DMS114 treated with DMSO at 0.1 percent for 48 hours (cell line): ENCODE data around the gene LINC01488.

Experiments used
- DNase-seq: peaks from one replicate; lab custom pipeline; 2025; ENCODE audit not compliant: unreplicated experiment; lab: John Stamatoyannopoulos, UW

Gene LINC01488

DNA sequence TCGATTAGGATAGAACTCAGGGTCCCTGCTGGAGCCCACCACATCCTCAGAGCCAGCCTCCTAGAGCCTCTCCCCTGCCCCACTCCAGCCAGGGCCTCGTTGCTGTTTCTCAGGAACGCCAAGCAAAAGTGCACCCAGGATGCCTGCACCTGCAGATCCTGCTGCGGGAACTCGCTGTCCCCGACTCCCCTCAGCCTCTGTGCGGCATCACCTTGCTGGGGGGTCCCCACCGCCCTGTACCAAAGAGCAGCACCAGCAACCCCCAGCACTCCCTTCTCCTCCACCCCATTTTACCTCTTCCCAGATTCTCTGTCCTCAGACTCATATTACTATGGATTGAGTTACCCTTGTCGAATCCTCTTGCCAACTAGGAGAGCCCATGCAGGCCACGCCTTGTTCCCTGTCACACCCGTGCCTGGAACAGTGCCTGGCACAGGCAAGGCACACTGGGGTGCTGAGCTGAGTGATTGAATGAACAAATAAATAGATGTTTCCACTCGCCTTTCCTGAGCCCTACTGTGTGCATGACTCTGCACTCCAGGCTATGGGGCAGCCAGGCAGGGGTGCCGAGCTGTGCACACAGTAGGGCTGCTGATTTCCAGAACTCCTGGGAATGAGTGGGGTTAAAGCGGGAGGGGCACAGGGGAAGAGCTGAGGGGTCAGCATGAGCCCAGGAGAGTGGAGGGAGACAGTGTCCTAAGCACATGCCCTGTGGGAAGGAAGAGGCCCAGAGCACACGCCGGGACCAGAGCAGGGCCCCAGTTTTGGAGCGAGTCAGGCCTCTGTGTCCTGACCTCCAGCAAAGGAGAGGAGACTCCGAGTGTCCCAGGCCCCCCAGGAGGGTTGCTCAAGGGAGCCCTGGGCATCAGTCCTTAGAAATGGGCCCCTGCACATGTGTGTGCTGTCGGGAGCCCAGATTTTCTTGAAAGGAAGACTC is 44.3 kb downstream of the LINC01488 start:
- no peak for DNase-seq

DNA sequence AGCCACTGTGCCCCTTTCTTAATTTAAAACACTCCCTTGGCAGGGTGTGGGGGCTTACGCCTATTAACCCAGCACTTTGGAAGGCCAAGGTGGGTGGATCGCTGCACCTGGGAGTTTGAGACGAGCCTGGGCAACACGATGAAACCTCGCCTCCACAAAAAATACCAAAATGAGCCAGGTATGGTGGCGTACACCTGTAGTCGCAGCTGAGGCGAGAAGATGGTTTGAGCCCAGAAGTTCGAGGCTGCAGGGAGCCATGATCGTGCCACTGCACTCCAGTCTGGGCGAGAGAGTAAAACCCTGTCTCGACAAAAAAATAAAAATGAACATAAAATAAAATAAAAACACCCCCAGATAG is 45.0 kb downstream of the LINC01488 start:
- DNase-seq: no peak

DNA sequence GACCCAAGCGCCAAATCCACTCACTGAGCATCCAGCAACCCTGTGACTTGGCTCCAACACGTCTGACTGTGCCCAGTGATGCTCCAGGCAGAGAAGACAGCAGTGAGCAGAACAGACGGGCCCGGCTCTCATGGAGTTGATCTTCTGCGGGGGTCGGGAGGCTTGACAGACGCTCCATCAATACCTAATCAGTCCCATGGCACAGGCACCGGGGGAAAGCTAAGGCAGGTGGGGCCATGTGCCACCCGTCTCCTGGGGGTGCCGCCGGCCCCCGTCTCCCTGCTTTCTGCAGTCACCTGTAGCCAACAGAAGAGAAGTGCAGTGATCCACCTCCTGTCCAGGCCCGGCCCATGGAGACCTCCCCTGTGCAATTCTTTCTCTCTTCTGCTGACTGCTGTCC is 47.5 kb downstream of the LINC01488 start:
- DNase-seq: no peak

DNA sequence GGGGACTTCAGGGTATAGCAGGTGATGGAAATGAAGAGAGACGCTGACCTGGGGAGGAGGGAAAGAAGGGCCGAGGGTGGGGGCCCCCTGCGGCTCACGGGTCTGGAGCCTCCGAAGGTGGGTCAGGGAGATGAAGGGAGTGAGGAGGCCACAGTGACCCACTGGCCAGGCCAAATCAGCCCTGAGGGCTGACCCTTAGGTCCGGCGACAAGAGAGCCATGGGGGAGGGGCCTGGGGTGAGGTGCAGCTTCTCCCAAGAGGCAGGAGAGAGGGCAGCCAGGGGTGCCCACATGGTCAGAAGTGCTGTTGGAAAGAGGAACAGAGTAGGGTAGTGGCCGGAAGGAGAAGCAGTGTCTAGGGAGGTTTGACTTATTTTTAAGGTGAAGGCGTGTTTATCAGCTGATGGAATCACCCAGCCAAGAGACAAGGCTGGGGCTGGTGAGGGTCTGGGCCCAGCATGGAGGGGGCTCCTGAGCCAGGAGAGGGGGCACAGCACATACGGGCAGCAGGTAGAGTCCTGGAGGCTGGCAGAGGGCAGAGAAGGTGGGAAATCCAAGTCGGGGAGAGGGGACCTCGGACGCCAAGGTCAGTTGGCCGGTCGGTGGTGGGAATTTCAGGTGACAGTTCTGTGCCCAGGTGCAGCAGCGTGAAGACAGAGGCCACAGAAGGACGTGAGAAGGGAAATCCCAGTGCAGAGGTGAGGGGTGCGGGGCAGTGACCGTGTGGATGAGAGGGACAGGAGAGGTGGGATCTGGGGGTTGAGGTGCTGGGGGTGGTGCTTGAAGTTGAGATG is 49.0 kb downstream of the LINC01488 start:
- DNase-seq: no peak

DNA sequence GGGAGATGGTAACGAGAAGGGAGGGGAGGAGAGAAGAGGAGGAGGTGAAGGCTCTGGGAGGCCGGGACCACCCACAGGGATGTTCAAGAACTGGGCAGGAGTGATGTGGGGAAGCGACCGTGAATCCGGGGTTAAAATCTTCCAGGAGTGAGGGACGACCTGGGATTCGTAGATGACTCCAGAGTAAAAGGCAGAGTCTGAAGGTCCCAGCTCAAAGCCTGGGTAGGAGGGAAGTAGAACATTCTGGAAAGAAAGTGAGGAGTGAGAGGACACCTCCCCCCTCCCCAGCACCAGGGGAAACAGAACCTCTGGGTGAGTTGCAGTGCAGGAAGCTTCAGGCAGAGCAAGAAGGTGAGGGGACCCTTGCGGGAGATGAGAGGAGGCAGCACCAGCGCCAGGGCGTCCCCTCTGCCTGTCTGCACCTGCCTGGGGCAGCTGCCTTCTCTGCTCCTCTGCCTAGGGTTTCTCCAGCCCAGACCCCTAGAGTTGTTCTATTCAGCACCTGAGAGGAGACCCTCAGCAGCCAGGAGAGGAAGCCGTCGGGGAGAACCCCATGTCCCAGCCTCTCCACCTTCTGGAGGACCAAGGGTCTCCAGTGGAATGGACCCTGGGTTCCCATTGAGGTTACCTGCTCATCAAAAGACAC is 49.7 kb downstream of the LINC01488 start:
- DNase-seq: no peak

DNA sequence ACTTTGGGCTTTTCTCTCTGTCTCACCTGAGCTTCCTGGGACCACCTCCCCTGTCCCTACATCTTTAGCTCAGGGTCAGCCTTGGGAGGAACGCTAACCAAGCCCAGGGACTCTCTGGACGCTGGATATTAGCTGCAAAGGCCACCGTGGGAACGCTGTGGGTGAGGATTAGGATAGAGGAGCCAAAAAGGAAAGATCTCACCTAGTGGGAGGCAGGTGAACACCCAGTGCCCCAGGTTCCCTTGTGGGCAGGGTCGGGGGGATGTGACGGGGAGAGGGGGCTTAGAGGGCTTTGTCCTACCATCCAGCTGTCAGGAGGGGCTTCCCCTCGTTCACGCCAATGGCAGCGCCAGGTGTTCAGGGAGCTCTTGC is 50.2 kb downstream of the LINC01488 start:
- no peak for DNase-seq

DNA sequence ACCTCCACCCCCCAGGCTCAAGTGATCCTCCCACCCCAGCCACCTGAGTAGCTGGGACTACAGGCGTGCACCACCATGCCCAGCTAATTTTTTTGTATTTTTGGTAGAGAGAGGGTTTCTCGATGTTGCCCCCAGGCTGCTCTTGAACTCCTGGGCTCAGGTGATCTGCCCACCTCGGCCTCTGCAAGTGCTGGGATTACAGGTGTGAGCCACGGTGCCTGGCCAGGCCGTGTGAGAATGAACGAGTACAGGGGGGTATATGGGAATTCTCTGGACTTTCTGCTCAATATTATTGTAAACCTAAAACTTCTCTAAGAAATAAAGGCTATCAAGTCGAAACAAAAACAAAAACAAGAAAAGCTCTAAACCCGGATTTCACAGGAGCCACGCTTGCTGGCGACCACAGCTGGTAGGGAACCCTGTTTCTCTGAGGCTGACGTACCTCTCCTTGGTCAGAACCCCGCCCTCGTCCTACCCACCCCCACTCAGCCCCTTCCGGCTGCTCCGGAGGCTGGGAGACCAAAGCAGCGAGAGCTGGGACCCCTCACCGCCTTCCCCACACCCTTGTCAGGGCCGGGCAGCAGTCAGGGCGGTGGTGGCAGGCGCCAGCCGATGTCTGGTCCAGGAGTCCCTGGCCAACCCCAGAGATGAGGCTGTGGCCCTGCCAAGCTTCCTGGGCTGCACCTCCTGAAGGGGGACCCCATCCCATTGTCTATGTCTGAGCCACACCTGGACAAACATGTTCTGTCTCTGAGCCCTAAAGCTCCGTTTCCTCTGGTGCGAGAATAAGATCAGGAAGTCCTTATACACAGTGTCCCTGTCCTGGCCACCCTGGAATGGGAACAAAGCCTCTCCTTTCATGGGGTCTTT is 52.1 kb downstream of the LINC01488 start:
- DNase-seq: no peak

DNA sequence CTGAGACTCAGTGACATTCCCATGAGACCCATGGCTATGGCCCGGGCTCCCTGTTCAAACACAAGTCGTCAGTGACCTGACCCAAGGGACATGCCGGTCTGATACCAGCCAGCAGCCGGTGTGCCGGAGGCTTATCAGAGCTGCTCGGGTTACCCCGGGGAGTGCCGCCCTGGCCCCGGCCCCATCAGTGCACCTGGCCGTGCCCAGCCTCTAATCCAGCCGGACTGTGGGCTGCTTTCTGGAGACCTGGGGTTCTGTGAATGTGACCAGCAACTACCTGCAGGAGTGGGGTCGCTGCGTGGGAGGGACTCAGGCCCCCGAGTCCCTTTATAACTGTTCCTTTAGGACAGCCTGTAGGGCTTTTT is 52.7 kb downstream of the LINC01488 start:
- DNase-seq: no peak

DNA sequence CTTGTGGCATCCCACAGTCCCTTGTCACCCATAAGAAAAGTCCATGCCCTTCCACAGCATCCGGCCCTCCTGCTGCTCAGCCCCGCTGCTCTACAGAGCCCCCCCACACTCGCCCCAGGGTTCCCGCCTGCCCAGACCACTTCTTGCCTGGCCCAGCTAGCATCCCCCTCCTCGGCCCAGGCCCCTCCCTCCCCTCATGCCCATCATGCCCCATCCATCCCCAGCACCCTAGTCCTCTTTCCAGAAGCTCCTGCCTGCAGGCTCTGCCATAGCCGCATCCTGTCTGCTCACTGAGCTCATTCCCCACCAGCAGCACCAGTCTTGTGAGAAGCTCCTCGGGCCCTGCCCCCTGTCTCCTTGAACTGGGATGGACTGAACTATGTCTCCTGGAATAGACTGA is 54.4 kb downstream of the LINC01488 start:
- DNase-seq: no peak

DNA sequence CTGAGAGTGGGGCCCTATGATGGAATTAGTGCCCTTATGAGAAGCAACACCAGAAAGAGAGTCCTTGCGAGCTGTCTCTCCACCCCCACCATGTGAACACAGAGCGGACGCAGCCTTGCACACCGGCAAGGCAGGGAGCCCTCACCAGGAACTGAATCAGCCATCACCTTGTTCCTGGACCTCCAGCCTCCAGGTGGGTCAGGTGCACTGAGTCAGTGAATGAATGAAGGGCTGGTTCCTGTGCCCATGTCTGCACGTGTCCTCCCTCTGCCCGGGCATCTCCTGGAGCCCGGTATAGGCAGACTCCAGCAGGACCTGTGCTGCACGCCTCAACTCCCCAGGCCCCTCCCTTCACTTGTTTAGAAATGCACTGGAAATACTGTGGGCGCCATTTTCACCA is 54.9 kb downstream of the LINC01488 start:
- no peak for DNase-seq

DNA sequence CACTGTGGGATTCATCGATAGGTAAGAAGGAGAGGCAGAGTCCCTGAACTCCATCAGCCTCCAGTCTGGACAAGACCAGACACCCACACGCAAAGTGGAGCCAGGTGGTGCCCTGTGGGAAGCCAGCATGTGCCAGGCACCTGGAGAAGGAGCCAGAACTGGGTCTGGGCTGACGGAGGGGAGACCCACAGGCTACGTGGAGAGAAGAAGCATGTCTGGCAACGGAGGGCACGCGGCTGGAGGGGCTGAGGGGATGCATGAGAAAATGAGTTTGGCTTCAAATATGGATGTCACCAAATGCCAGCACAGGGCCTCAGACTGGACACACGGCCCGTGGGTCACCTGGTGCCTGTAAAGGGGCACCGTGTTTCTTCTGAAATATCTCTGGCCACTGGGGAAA is 55.7 kb downstream of the LINC01488 start:
- no peak for DNase-seq

DNA sequence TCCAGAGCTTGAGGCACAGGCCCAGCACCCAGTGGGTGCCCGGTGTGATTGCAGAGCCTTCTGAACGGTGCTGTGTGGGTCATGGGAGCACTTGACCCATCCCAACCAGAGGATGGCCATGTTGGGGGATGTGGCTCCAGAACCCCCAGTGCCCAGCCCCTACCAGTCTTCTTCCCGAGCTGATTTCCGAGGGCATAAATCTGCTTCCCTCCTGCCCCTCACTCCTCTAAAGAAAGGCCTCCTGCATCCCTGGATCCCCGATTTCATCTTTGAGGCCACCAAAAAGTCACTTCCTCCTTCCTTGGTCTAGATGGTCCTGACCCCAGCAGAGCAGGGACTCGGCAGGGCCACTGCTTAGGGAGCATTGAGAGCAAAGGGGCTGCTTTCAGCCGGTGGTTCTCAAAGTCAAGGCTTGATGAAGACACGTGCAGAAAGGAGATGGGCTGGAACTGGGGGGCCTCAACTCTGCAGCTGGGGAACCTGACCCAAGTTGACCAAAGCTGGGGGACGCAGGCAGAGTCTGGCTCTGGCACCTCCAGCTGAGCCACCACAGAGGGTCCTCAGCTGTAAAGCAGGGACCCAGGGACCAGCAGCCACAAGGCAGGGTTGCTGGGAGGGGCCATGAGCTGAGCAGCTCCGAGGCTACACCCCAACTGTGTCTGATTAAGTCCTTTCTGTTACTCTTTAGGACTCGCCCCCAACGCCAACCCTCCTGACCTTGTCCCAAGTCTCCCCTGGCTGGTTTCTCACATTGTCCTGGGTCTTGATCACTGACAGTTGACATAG is 56.6 kb downstream of the LINC01488 start:
- no peak for DNase-seq

DNA sequence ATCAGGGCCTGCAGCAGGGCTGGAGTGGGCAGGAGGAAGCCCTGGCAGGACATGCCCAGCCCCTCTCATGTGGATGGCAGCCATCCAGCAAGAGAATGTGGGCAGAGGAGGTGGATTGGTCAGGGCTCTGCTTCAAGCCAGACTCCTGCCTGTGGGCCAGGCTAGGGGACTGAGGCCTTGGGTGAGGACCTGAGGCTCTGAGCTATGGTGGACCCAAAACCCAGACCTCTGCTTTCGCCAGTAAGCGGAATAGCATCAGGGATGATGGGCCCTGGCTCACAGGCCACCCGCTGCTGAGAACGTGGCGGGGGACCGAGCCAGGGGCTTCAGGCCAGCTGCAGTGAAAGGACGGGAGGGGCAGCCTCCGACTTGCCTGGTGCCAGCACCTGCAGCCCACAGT is 57.4 kb downstream of the LINC01488 start:
- no peak for DNase-seq

DNA sequence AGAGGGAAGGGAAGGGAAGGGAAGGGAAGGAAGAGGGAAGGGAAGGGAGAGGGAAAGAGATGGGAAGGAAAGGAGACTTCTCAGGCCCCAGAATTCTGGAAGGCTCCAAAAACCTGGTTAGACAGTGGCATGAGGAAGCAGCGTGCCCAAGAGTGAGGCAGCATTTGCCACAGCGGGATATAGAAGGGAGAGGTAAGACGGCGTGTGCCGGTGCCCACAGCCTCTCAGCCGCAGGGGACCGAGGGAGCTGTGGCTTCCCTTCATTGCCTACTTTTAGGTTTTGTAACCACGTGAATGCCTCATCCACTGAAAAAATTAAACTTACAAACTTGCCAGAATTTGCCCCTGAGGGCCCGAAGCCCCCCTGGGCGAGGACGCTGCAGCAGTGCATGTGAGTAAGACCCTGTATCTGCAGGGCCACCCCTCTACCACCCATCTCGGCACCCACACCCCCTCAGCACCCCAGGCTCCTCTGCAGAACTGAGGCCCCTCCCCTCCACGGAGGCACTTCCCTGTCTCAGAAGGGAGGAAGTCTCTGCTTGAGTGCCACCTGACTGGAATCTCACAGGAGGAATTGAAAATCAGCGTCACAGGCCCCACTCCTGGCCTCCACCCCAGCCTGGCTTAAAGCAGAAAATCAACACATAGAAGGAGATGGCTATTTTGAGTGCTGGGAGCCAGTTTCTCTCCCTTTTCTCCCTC is 58.1 kb downstream of the LINC01488 start:
- DNase-seq: no peak

DNA sequence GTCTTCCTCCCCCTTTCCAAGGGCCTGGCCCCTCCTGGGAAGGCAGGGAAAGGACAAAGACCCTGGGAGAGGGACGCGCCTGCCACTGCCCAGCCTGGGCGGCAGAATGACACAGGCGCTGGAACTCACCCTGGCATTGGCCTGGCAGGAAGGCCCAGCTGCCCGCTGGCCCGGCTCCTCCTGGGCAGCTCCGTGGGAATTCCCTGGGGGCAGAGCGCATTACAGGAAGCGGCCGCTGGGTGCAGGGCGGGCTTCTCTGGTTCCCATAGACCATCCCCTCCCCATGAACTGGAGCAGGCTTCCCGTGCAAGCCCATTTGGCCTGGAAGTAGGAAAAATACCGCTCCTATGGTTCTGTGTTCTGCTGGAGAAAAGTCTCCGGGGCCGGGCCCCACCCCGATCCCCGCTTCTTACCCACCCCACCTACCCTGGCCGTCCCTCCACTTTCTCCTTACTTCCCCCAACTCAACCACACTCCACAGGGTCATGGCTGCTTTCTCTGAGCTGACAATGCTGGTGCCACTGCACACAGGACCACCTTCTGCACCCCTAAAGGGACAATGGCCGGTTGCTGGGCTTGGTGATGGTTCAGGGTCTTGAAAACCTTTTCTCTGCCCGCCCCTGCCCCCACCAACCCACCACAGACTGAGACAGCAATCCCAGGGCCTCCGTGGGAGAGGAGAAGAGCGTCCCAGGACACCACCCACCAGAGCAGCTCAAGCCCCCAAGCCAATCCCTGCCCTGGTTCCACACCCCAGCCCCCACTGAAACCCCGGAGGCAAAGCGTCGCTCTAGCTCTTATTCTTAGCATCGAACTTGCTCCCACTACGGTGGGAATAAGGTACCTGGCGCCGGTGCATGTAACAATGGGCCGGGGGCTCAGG is 58.9 kb downstream of the LINC01488 start:
- DNase-seq: no peak

DNA sequence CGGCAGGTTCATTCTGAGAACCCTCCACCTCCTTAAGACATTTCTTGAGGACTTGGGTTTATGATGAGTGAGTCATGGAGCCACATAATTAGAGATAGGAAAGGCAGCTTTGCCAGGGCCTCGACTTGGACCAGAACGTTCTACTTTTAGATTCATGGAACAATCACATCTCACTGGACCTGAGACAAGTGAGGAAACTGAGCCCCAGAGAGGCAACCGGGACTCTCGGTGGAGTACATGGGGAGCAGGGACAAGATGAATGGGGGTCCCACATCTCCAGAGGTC is 59.5 kb downstream of the LINC01488 start:
- DNase-seq: no peak

DNA sequence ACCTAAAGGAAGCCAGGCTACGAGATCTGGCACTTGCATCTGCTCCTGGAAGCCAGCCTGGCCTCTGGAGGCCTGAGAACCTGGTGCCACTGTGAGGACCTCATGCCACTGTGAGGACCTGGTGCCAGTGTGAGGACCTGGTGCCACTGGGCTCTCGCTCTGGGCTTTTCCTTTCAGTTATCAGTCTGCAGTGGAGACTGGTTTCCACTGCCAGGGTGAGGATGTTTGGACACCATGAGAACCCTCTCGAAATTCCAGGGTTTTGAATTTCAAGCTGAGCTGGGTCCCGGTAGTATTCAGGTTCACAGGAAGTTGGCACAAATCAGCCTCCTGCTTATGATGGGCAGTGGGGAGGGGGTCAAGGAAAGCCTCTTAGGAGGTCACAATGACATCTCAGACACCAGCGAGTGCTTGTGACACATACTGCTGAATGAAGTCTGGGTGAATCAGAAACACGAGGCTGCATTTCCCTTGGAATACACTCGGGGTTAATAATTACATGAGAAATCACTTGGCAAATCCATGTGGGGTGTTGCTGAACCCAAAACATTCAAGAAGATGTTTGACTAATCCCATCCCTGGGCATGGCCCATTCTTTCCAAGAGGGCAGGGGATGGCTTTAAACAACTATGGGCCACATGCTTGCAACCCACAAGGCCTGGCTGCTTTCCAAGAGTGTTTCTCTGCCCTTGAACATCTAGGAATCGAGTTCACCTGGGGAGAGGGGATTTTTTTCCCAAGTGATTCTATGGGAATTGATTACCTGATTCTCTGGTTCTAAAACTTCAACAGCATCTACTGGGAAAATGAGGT is 60.2 kb downstream of the LINC01488 start:
- no peak for DNase-seq
